K562 (cell line): Measurements from ENCODE around the gene SLC20A1. TPM values are rescaled to one million over a fixed set of nuclear protein-coding genes. Genes with fewer than 3 reads are reported as not detected.

Experiments used
- ARID4B ChIP-seq: sonication (generic); formaldehyde crosslinking; IDR thresholded peaks from 2 replicates; pipeline ENCODE4 v1.8.0; 2022; ENCODE audit warnings: mild to moderate bottlenecking, missing genetic modification reagents
- CEBPZ ChIP-seq: fragments of 150-350 bp; IDR thresholded peaks from 2 replicates; pipeline ENCODE4 v1.6.1; 2014; ENCODE audit warnings: low read depth, mild to moderate bottlenecking, low read length, borderline replicate concordance
- COPS2 ChIP-seq: fragments of 450-650 bp; conservative IDR thresholded peaks from 2 replicates; pipeline ENCODE4 v1.6.1; 2016; ENCODE audit warnings: mild to moderate bottlenecking, moderate library complexity
- CREM ChIP-seq: IDR thresholded peaks from 2 replicates; pipeline ENCODE4 v1.6.1; 2014; ENCODE audit warnings: antibody characterized with exemption, low read depth
- DIDO1 ChIP-seq: fragments of 450-650 bp; IDR thresholded peaks from 2 replicates; pipeline ENCODE4 v1.6.1; 2016; ENCODE audit warnings: low read depth, missing biosample characterization, missing genetic modification characterization
- HLTF ChIP-seq: fragments of 450-650 bp; IDR thresholded peaks from 2 replicates; pipeline ENCODE4 v1.6.1; 2016
- HNRNPH1 ChIP-seq: fragments of 200-400 bp; formaldehyde crosslinking; optimal IDR thresholded peaks from 2 replicates; pipeline ENCODE3; 2017; ENCODE audit warnings: low read depth, mild to moderate bottlenecking, low read length, moderate library complexity
- IFI16 ChIP-seq: fragments of 250-450 bp; sonication (Bioruptor Pico); IDR thresholded peaks from 2 replicates; pipeline ENCODE4 v2.1.2; 2022; ENCODE audit warnings: mild to moderate bottlenecking, inconsistent platforms
- KDM2B ChIP-seq: fragments of 250-450 bp; sonication (Bioruptor Pico); IDR thresholded peaks from 2 replicates; pipeline ENCODE4 v1.8.0; 2021; ENCODE audit warnings: mild to moderate bottlenecking, moderate library complexity
- MAFK ChIP-seq: IDR thresholded peaks from 2 replicates; pipeline ENCODE4 v1.6.1; 2011; ENCODE audit warnings: low read length, improper control_type of control experiment
- NFRKB ChIP-seq: fragments of 450-650 bp; IDR thresholded peaks from 2 replicates; pipeline ENCODE4 v1.6.1; 2016; ENCODE audit warnings: low read depth
- PML ChIP-seq: IDR thresholded peaks from 2 replicates; pipeline ENCODE4 v1.6.1; 2012; ENCODE audit warnings: low read length, inconsistent platforms
- TAF7 ChIP-seq: fragments of 450-650 bp; IDR thresholded peaks from 2 replicates; pipeline ENCODE4 v1.6.1; 2016; ENCODE audit warnings: missing genetic modification characterization, missing compliant biosample characterization
- TCF3 ChIP-seq: sonication (generic); formaldehyde crosslinking; IDR thresholded peaks from 2 replicates; pipeline ENCODE4 v1.4.0; 2020; ENCODE audit warnings: mild to moderate bottlenecking, missing genetic modification reagents
- ZBTB5 ChIP-seq: fragments of 450-650 bp; IDR thresholded peaks from 2 replicates; pipeline ENCODE4 v1.6.1; 2017; ENCODE audit warnings: antibody characterized with exemption
- ZFP1 ChIP-seq: fragments of 450-650 bp; formaldehyde crosslinking; IDR thresholded peaks from 2 replicates; pipeline ENCODE4 v1.4.0; 2020; ENCODE audit warnings: mild to moderate bottlenecking, mixed read lengths
- ZNF274 ChIP-seq: IDR thresholded peaks from 2 replicates; pipeline ENCODE4 v1.6.1; 2011; ENCODE audit warnings: low read depth, mild to moderate bottlenecking, low read length, moderate library complexity, borderline replicate concordance
- ZNF511 ChIP-seq: sonication (generic); formaldehyde crosslinking; IDR thresholded peaks from 2 replicates; pipeline ENCODE4 v1.8.0; 2022; ENCODE audit warnings: mild to moderate bottlenecking, missing genetic modification reagents
- ZNF77 ChIP-seq: fragments of 250-450 bp; sonication (Bioruptor Pico); IDR thresholded peaks from 2 replicates; pipeline ENCODE4 v1.5.0; 2020
- polyA plus RNA-seq, 8 experiments: library from polyadenylated mRNA; depleted of rRNA in 4 of 8; stranded (reverse) in 5 of 8; unstranded in 3 of 8; fragments of >200 nt; fragmentation: Nextera tagmentation in 2 of 8; fragmentation: Illumina TruSeq in 1 of 8; extraction: Ambion mirVana in 2 of 8; extraction: Trizol in 1 of 8; gene quantifications; 2 replicates each; pipeline versions ENCODE4 v1.2.1 to v1.2.3, GENCODE V29; 2011 to 2014; ENCODE audit warnings: inconsistent platforms in 1 of 8, missing spikeins in 1 of 8
- total RNA-seq, 7 experiments: library from RNA; depleted of rRNA in 6 of 7; stranded (reverse); fragments of >200 nt in 6 of 7; fragmentation: Illumina TruSeq in 2 of 7; extraction: Trizol in 2 of 7; gene quantifications; 2 replicates each; pipeline versions ENCODE4 v1.2.1 to v1.2.3, GENCODE V29; 2011 to 2021; ENCODE audit warnings: low replicate concordance in 1 of 7

SLC20A1 gene
- total and polyA plus RNA-seq, 9 of the 15 experiments (the other 6 are each of a cell fraction or from before 2014, with no cell fraction given), result 53.8 to 150 (median 74.7) TPM

DNA sequence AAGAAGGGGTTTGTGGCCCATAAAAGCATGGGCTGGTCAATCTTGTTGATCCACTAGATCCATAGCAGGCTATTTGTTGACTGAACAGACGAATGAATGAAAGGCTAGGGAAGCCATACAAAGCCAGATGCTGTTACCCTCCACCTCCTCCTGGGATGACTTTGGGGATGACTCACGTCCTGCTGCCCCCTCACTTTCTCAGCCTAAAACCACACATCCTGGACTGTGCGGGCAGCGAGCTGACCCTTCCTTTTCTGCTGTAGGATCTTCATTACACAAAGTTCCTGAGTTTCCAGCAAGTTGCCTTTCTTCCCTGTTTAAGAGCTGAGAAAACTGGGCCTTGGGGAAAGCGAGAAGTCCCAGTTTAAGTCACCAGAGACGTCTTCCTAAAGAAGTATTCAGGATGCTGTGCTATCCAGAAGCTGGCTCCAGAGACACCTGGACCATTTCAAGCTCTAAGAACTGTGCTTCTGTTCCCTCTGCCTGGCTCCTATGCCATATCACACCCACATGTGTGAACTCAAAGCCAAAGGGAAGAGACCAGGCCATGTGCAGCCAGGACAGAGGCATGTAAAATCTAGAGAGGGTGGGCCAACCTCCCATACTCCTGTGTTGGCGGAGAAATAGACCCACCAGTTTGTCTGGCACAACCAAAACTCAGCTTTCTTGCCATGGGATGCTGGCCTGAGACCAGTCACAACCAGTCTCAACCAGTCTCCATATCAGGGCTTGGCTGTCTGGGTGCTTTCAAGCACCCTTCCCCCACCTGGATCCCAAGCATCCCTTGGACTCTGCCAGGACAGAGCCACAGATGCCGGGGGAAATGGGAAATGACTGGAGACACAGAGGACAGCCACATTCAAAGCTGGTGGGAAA is 4.7 kb upstream of the SLC20A1 start (continued):
- TF ChIP-seq ZNF511 (CRISPR knock-in tag), result no peak
- peak; percentile 54; the same call in 1 of the 2 replicates for TF ChIP-seq CREM
- no peak for TF ChIP-seq HNRNPH1
- TF ChIP-seq DIDO1 (tag), result no peak
- no peak for TF ChIP-seq ZFP1 (CRISPR knock-in tag)
- TF ChIP-seq IFI16 (CRISPR knock-in tag), result no peak
- no peak for TF ChIP-seq ZNF274
- no peak for TF ChIP-seq COPS2
- 0 out of 2 replicates have a peak, but pooled peaks have one; percentile 7 for TF ChIP-seq TAF7
- TF ChIP-seq ZBTB5, result 0 out of 2 replicates have a peak, but pooled peaks have one; percentile 52
- TF ChIP-seq PML, result no peak
- no peak for TF ChIP-seq ZNF77 (CRISPR knock-in tag)
- TF ChIP-seq CEBPZ, result no peak
- no peak for TF ChIP-seq MAFK
- no peak for TF ChIP-seq ARID4B (CRISPR knock-in tag)
- TF ChIP-seq TCF3, result 0 out of 2 replicates have a peak, but pooled peaks have one; percentile 6
- peak; percentile 59 for TF ChIP-seq NFRKB
- no peak for TF ChIP-seq HLTF
- TF ChIP-seq KDM2B (CRISPR knock-in tag), result no peak
